DMS114 treated with DMSO at 0.1 percent for 48 hours (cell line): ENCODE results near the gene PCBP3.
"Not testable (repeated sequence)": the region's sequence is repeated elsewhere in the genome, so short reads cannot be mapped to it uniquely, and the experiment has no call there.

Experiments
- DNase-seq: peaks from one replicate; lab custom pipeline; 2025; ENCODE audit not compliant: unreplicated experiment; lab: John Stamatoyannopoulos, UW

The PCBP3 gene

DNA sequence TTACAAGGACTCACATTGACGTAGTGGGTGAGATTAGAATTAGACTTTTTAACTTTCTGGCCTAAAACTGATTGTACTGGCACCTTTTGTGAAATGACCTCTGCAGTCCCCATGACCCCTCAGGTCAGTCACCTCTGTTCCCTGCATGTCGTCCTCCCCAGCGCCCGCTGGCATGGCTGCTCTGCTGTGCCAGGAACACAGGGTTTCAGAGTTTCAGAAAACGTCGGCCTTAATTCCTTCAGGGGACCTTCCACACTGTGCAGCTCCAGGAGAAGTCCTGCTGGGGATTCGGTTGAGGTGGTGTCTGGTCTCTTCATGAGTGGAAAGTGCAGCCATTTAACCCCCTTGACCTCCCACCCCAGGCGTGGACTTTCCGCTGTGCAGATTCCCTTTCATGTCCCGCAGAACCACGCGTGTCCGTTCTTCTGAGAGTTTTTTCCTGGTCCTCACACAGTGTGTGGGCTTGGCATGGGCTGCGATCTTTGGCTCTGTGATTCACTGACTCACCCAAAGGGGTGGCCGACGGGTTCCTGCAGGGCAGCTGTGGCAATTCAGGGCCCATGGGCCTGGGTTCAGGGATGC, 179.7 kb downstream of the PCBP3 start:
- DNase-seq = no peak

DNA sequence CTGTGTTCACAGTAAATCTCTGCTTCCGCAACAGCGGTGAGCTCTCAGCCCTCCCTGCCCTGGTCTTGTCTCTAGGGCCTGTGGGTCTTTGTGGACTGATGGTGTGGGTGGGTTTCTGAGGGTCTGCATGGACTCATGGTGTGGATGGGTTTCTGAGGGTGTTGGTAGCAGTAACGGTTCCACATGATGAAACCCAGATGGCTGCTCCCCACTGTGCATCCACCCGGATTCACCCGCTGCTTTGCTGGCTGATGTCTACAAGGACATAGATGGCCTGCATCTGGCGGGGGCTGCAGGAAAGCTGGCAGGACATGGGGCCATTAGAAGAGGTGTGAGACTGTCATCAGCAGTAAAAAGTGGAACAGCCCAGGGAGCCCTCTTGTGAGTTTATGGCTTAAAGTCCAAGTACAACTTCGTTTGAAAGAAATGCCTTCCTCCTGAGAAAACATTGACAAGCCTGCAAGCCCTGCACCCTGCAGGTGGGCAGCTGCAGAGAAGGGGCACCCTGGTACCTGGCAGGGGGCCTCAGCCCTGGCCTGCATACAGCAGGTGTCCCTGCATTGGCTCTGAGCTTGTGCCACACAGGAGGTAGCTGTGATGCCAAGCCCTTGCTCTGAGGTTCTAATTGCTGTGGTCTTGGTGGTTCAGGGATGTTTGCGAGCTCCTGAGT, 181.2 kb downstream of the PCBP3 start:
- DNase-seq = no peak

DNA sequence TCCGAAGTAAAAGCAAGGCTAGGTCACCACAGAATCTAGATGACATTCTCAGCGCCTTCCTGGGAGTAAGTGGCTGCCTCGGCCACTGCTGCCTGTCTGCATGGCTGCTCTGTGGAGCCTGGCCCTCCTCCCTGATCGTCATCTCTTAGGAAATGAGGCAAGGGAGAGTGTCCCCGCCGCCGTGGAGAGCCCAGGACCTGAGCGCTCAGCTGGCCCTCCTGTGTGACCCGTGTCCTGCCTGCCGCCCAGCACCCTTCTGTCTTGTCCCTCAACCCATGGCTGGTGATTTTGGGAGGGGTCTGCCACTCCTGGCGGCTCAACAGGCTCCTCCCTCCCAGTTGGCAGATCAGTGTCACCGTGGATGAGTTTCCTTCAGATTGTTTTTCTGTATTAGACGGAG, 181.7 kb downstream of the PCBP3 start:
- DNase-seq = no peak

DNA sequence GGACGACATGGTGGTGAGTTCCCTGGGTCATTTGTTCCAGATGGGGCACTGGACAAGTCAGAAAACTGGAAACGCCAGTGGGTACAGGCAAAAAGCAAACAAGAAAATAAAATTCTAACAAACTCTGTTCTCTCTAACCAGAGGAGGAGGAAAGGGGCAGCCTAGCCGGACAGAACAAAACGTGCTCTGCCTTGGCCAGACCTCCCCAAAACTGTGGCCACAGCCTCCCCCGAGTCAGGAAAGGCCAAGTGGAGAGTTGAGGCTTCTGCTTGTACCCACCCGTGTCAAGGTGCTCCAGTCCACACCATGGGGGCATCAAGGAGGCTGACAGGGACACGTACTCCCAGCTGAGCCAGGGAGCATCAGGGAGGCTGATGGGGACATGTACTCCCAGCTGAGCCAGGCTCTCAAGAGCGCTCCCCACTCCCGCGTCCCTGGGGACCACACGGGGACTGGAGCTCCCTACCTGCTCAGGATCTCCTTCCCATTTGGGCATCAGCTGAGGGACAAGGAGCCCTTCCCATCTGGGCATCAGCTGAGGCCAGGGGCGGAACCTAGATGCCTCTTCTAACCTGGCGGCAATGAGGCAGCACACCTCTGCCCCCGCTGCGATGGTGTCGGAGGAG, 183.3 kb downstream of the PCBP3 start:
- DNase-seq = no peak

DNA sequence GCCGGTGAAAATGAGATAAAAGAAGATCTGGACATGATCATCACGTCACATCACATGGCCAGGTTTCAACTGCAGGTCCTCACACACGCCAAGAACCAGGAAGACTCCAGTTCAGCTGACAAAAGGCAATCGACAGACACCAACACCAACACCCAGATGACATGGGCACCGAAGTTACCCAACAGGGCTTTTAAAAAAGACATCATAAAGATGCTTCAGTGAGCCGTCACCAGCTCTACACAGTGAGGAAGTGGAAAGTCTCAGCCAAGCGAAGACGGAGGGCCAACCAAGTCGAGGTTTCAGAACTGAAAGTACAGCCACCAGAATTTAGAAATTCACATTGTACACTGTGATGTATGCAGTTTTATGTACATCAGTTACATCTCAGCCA, 183.8 kb downstream of the PCBP3 start:
- no peak for DNase-seq

DNA sequence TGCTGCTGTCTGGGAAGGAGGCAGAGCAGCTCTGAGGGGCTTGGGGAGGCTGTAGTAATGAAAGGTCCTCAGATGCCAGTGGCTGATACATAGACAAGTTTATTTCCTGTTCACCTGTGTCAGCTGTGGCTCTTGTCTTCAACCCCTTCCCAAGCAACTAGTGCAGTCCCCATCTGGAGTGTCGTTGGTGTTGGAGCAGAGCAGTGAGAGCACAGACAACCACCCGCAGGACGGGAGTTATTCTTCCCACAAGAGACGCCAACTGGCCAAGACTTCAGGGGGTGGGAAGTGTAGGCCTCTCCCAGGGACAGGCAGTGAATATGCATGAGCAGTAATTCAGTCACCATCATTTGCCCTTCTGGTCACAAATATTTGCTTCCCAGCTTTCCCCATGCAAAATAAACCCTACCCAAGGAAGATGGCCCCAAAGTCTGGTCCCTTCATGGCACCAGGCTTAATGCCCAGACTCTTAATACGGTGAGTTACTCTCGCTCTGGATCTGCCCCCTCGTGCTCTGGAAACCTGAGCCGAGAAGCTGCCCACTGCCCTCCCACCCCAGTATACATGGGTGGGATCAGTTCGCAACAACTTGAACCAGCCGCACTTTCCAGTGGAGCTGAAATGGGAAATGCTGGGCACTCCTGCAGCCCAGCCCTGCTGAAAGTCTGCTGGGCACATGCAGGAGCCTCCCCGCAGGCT, 184.5 kb downstream of the PCBP3 start:
- DNase-seq = no peak

DNA sequence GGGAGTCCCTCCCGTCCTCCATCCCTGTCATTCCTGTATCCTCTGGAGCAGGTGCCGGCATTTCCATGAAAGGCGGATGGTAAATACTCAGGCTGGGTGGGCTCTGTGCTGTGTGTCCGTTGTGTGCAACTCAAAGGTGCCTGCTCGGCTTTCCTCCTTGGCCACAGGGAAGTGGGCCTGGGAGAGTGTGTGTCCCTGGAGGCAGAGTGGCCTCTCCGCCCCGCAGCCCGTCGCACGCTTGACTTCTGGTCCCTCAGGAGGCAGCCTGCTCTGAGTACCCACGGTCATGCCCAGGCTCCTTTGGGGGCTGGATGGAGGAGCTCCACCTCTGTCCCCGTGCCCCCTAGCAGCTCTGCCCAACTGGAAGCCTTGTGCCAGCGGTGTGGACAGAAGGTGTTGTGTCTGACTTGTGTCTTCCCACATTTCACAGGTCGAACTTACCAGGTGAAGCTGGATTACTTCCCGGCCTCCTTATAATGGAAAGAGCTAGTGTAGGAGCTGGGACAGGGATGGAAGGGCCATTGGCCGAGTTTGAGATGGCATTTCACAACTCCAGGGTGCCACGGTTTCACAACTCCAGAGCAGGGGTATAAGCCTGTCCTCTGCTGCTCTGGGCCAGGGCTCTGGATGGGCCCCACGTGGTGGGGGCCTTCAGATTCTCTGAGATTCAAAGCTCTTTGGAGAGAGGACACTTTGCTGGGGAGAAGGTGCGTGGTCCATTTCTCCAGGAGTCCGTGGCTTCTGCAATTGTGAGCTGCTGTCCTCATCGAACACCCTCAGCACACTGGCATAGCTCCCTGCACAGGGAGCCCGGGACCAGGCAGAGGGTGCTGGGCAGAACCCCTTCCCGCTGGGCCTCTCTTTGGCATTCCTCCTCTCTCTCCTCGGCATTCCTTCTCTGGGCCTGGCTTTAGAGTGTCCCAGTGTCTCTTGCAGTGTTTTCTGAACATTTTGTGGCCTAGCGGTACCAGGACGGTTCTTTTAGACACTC, 185.3 kb downstream of the PCBP3 start:
- DNase-seq = no peak

DNA sequence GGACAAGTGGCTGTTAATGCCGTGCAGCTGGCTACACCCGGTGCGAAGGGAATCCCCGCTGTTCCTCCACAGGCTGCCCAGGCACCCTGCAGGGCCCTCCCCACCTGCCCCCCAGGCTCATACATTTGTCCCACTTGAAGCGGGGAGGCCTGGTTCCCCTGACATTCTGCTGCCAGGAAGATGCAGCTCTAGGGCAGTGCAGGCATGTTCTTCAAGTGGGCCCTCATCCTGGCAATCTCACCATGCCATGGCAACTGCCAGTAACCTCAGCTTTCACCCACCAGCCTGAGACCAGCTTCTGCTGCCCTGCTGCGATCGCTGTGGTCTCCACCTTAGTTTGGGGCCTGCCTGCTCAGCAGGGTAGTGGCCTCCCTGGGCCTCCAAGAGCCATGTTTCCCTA, 186.1 kb downstream of the PCBP3 start:
- no peak for DNase-seq

DNA sequence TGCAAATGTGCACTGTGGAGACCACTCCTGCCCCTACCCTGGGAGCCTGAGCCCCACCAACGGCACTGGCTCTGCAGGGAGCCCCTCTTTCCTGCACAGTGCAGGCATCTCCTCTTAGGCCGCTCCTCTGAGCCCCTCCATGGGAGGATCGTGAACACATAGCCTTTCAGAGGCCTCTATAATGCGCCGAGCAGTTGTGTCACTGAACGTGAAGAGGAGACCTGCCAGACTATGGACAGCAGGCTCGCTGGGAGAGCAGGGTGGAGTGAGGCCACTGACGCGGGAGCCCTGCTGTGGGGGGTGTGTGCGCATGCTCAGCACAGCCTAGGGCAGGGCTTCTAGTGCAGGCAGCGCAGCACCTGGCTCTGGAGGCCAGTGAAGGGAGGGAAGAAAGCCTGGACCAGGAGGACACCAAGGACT, 186.7 kb downstream of the PCBP3 start:
- no peak for DNase-seq

DNA sequence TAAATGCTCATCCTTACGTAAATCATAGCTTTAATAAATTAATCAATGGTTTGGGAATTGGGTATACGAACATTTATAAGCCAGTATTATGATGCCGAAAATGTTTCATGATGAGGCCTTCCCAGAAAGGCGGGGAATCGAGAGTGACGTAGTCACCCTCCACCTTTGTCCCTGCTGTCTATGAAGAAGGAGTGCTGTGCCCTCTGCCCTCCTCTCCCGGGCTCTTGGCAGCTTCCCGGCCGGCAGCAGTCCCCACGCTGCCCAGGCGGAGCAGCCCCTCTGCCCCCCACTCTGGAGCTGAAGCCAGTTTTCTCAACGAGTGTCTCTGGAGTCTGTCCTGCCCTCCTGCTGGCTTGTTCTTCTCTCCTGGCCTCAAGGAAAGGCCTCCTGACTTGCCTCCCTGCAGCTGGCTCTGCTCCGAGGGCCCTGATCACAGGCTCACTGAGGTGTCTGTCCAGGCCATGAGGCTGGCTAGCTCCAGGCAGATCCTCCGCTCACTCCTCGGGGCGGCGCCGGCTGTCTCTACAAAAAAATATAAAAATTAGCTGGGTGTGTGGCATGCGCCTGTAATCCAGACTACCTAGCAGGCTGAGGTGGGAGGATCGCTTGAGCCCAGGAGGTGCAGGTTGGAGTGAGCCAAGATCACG, 187.3 kb downstream of the PCBP3 start:
- DNase-seq = no peak

DNA sequence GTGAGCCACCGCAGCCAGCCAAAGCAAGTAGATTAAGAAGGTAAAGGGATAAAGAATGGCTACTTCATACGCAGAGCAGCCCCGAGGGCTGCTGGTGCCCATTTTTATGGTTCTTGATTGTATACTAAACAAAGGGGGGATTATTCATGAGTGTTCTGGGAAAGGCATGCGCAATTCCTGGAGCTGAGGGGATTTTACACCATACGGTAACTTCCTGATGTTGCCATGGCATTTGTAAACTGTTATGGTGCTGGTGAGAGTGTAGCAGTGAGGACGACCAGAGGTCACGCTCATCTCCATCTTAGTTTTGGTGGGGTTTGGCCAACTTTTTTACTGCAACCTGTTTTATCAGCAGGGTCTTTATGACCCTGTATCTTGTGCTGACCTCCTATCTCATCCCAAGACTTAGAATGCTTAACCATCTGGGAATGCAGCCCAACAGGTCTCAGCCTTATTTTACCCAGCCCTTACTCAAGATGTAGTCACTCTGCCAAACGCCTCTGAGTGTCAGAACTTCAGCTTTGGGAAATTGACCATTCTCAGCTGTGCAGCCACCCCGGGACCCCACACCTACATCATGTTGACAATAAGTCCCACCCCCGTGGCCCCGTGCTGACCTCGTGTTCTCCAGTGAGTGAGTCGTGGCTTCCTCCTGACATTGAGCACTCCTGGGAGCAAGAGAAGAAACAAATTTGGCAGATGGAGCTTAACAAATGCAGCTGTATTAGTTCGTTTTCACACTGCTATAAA, 188.6 kb downstream of the PCBP3 start:
- no peak for DNase-seq

DNA sequence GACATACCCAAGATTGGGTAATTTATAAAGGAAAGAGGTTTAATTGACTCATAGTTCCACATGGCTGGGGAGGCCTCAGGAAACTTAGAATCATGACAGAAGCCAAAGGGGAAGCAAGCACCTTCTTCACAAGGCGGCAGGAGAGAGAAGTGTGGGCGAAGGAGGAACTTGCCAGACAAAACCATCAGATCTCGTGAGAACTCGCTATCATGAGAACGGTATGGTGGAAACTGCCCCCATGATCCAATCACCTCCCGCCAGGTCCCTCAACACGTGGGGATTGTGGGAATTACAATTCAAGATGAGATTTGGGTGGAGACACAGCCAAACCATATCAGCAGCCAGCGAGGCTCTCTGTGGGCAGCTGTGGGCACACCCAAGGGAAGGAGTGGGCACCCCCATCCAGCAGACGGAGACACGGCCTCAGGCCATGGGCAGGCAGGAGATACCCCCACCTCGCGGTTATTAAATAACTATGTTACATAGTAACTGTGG, 189.3 kb downstream of the PCBP3 start:
- not testable (repeated sequence) for DNase-seq

DNA sequence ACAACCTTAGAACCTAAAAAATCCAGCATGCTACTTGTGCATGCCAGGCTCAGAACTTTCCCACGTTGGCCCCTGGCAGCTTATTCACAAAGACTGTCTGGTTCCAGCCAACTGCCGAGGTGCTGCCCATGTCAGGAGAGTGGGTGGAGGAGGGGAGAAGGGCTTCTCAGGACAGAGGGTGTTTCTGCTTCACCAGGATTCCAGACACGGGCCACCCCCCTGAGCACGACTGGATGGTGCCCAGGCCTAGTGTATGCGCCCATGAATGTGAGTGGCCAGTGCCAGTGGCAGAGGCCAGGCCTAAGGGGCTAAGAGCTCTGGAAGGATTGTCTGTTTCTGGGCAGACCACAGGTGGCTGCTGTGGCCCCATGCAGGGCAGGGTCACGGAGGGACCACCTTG, 189.9 kb downstream of the PCBP3 start:
- DNase-seq = no peak

DNA sequence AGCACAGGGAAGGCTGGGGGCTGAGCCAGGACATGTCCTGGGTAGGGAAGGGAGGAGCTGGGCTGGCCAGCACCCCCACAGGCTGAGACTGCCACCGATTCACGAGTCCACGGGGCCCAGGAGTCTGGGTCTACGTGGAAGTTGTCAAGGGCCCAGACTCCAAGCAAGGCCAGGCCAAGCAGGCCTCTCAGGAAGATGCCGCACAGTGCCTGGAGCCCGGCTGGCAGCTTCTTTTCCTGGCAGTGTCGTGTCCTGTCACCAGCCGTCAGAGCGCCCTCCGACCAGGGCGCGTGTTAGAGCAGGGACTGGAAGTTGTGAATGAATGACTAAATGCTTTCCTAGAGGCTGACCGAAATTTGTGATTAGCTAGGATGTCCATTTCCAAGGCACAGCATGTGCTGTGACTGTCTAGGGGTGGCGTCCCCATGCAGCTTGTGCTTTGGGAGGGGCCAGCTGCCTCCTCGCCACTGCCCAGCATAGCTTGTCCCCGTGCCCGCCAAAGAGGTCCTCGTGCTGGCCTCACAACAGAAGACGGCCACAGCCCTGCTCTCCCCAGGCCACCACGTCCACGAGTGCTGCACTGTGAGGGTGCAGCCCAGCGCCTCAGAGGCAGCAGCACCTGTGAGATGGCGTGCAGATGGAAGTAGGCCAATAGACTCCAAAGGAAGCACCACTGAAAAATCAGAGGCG, 190.6 kb downstream of the PCBP3 start:
- no peak for DNase-seq

DNA sequence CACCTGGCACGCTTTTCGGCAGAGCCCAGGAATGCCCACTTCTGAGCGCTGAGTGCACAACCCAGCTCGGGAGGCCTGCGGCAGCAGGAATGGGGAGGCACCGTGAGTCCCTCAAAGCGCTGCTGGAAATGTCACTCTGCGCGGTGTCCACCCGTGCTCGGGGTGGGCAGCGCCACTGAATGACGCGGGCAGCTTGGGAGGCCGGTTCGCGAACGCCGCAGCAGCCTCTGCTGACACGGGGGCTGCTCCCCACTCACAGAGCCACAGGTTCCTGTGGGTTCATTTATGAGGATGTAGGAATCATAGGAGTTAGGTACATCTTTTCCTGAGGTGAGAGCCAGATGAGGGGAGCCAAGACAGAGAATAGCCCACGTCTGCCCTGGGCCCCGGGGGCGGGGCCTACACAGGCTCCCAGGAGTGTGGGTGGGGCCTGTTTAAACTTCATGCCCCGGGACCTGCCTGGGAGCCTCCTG, 191.3 kb downstream of the PCBP3 start:
- no peak for DNase-seq

DNA sequence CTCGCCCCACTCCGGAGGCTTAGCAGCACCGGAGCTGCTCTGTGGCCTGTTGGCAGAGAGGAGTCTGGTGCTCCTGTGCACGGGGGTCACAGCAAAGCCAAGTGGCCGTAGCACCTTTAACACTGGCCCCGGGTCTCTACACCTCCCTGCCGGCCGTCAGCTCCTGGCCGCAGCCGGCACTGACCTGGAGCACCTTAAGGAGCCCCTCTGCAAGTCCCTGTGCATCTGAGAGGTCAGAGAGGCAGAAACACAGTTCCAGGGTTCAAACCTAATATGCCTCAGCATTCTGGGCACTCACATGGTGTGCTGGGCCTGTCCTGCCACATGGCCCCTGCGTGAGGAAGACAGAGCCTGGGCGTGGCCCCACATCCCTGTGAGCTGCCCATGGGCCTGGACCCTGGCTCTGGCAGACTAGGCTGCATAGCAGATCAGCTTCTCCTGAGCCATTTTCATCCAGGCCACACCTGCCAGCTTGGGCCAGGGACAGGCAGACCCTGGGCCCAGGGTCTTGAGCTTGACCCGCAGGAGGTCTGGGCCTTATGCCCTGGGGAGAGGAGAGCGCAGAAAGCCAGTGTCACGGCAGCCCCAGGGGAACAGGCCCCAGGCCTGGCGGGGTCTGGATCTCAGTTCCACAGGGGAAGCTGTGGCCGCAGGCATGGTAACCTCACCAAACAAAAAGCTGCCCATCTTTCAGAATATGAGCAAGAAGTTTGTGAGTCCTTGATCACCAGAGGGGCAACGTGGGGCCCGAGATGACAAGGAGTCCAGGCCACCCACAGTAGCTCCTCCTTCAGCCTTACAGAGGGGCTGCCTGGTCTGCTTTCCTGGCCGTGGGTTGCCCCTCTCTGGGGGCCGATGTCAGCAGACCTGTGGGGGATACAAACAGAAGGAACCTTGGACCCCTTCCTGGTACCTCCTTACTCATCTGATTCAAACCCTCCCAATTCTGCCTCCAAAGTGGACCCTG, 192.1 kb downstream of the PCBP3 start:
- DNase-seq = no peak

DNA sequence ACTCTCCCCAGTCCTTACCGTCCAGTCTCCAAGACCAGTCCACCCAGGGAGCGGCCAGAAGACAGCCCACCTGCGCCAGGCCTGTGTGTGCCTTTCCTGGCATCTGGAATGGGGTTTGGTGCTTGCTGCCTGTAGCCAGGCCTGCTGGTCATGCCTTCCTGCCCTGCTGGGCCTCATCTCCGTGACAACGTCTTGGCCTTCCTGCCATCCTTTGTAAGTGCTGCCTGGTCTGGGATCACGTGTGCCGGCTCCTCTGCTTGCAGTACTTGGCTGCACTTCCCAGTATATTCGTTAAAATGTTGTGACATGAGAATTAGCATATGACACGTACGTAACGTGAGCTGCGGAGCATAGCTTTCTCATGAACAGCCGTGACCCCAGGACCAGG, 192.7 kb downstream of the PCBP3 start:
- DNase-seq = no peak
